IPS-15b (cell line): ENCODE measurements around the gene PRSS2.

Source experiments
- H3K27me3 ChIP-seq: one replicate; pipeline ENCODE4 v1.6.1; 2013; ENCODE audit warnings: low read length; ENCODE audit not compliant: control insufficient read depth, insufficient read depth
- H3K36me3 ChIP-seq: one replicate; pipeline ENCODE4 v1.6.1; 2013; ENCODE audit warnings: low read length; ENCODE audit not compliant: control insufficient read depth, insufficient read depth
- H3K4me1 ChIP-seq: one replicate; pipeline ENCODE4 v1.6.1; 2013; ENCODE audit warnings: mild to moderate bottlenecking, low read length; ENCODE audit not compliant: control insufficient read depth, insufficient read depth
- H3K4me3 ChIP-seq: one replicate; pipeline ENCODE4 v1.5.1; 2013; ENCODE audit warnings: low read depth, low read length
- H3K9ac ChIP-seq: one replicate; pipeline ENCODE4 v1.6.1; 2013; ENCODE audit warnings: low read depth, mild to moderate bottlenecking, low read length
- H3K9me3 ChIP-seq: one replicate; pipeline ENCODE4 v1.6.1; 2013; ENCODE audit warnings: mild to moderate bottlenecking, low read length; ENCODE audit not compliant: control insufficient read depth, insufficient read depth

PRSS2 gene

GRCh38 chr7:142798451-142799436 is 28.0 kb downstream of the PRSS2 start:
- peaks cover 26% of the 10 kb centered on the region for H3K4me1 ChIP-seq
- peaks cover 4% of the 10 kb centered on the region for H3K36me3 ChIP-seq
- no peaks in the 10 kb centered on the region for H3K9me3 ChIP-seq
- H3K4me3 ChIP-seq: peak overlapping the region; percentile 64
- H3K27me3 ChIP-seq: peaks cover 99% of the 10 kb centered on the region
- no peak overlapping the region for H3K9ac ChIP-seq

GRCh38 chr7:142799437-142799835 is 28.7 kb downstream of the PRSS2 start:
- peaks cover 25% of the 10 kb centered on the region for H3K4me1 ChIP-seq
- H3K27me3 ChIP-seq: peaks cover 99% of the 10 kb centered on the region
- no peaks in the 10 kb centered on the region for H3K9me3 ChIP-seq
- no peak overlapping the region for H3K9ac ChIP-seq
- peaks cover 4% of the 10 kb centered on the region for H3K36me3 ChIP-seq
- H3K4me3 ChIP-seq: no peak overlapping the region

GRCh38 chr7:142800088-142800487 is 29.3 kb downstream of the PRSS2 start:
- Histone ChIP-seq H3K4me1 (peaks cover 19% of the 10 kb centered on the region), H3K27me3 (peaks cover 99% of the 10 kb centered on the region), H3K9ac (no peak overlapping the region), H3K36me3 (peaks cover 4% of the 10 kb centered on the region), H3K9me3 (no peaks in the 10 kb centered on the region), H3K4me3 (no peak overlapping the region)

GRCh38 chr7:142800699-142801260 is 30.0 kb downstream of the PRSS2 start:
- no peak overlapping the region for H3K4me3 ChIP-seq
- peaks cover 99% of the 10 kb centered on the region for H3K27me3 ChIP-seq
- no peak overlapping the region for H3K9ac ChIP-seq
- peaks cover 4% of the 10 kb centered on the region for H3K36me3 ChIP-seq
- H3K9me3 ChIP-seq: no peaks in the 10 kb centered on the region
- peaks cover 14% of the 10 kb centered on the region for H3K4me1 ChIP-seq

GRCh38 chr7:142801601-142802295 is 31.0 kb downstream of the PRSS2 start:
- Histone ChIP-seq H3K4me3 (no peak overlapping the region), H3K4me1 (peaks cover 10% of the 10 kb centered on the region), H3K9ac (no peak overlapping the region), H3K27me3 (peaks cover 98% of the 10 kb centered on the region), H3K9me3 (no peaks in the 10 kb centered on the region), H3K36me3 (peaks cover 4% of the 10 kb centered on the region)

- Histone ChIP-seq H3K4me3 (no peak overlapping the region), H3K36me3 (peaks cover 4% of the 10 kb centered on the region), H3K4me1 (peaks cover 10% of the 10 kb centered on the region), H3K9ac (no peak overlapping the region), H3K27me3 (peaks cover 98% of the 10 kb centered on the region), H3K9me3 (no peaks in the 10 kb centered on the region)
Measured at GRCh38 chr7:142802301-142802700, 31.5 kb downstream of the PRSS2 start.

- Histone ChIP-seq H3K9me3 (no peaks in the 10 kb centered on the region), H3K9ac (no peak overlapping the region), H3K36me3 (peaks cover 4% of the 10 kb centered on the region), H3K4me3 (no peak overlapping the region), H3K4me1 (peaks cover 10% of the 10 kb centered on the region), H3K27me3 (peaks cover 97% of the 10 kb centered on the region)
Measured at GRCh38 chr7:142803901-142804300, 33.1 kb downstream of the PRSS2 start.

- peaks cover 4% of the 10 kb centered on the region for H3K36me3 ChIP-seq
- no peak overlapping the region for H3K9ac ChIP-seq
- no peaks in the 10 kb centered on the region for H3K9me3 ChIP-seq
- H3K27me3 ChIP-seq: peaks cover 95% of the 10 kb centered on the region
- H3K4me3 ChIP-seq: no peak overlapping the region
- peaks cover 2% of the 10 kb centered on the region for H3K4me1 ChIP-seq
Measured at GRCh38 chr7:142804728-142805207, 34.0 kb downstream of the PRSS2 start.

GRCh38 chr7:142805350-142806021 is 34.7 kb downstream of the PRSS2 start:
- Histone ChIP-seq H3K27me3 (peaks cover 95% of the 10 kb centered on the region), H3K4me1 (no peaks in the 10 kb centered on the region), H3K9ac (no peak overlapping the region), H3K4me3 (no peak overlapping the region), H3K9me3 (no peaks in the 10 kb centered on the region), H3K36me3 (peaks cover 4% of the 10 kb centered on the region)

- H3K9ac ChIP-seq: no peak overlapping the region
- H3K9me3 ChIP-seq: no peaks in the 10 kb centered on the region
- peaks cover 4% of the 10 kb centered on the region for H3K36me3 ChIP-seq
- H3K4me1 ChIP-seq: no peaks in the 10 kb centered on the region
- no peak overlapping the region for H3K4me3 ChIP-seq
- H3K27me3 ChIP-seq: peaks cover 91% of the 10 kb centered on the region
Measured at GRCh38 chr7:142806022-142806356, 35.2 kb downstream of the PRSS2 start.

GRCh38 chr7:142806957-142807356 is 36.2 kb downstream of the PRSS2 start:
- Histone ChIP-seq H3K9me3 (no peaks in the 10 kb centered on the region), H3K4me3 (no peak overlapping the region), H3K9ac (no peak overlapping the region), H3K27me3 (peaks cover 88% of the 10 kb centered on the region), H3K4me1 (no peaks in the 10 kb centered on the region), H3K36me3 (peaks cover 1% of the 10 kb centered on the region)
